GM21723 (cell line): Measurements from ENCODE around the gene CPN2.

ENCODE experiments used
- ATAC-seq: cut with Tn5 transposase; IDR thresholded peaks from one replicate; pipeline ENCODE4 v1.9.1; 2021; ENCODE audit warnings: mild to moderate bottlenecking, moderate library complexity; ENCODE audit not compliant: unreplicated experiment

Gene CPN2

DNA sequence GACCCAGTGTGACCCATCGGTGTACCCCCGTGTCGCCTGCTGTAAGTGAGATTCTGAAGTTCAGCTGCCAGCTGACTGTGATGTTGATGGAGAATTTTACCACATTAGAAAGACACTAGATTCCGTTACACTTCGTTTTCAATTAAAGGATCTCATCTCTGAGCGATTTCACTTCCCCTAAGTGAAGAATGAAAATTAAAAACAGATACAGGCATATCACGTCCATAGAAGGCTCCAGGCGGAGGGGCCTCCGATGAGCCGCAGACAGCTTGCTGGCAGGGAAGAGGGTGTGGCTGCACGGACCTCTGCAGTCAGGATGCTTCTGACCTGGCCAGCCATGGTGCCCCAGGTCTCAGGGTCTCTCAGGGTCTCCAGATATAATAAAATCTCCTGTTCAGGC lies 6.6 kb upstream of the CPN2 start:
- no peak for ATAC-seq

GRCh38 chr3:194355379-194355778 lies 4.3 kb upstream of the CPN2 start:
- no peak for ATAC-seq

- ATAC-seq = no peak
Measured at GRCh38 chr3:194354315-194354714, 3.2 kb upstream of the CPN2 start.

DNA sequence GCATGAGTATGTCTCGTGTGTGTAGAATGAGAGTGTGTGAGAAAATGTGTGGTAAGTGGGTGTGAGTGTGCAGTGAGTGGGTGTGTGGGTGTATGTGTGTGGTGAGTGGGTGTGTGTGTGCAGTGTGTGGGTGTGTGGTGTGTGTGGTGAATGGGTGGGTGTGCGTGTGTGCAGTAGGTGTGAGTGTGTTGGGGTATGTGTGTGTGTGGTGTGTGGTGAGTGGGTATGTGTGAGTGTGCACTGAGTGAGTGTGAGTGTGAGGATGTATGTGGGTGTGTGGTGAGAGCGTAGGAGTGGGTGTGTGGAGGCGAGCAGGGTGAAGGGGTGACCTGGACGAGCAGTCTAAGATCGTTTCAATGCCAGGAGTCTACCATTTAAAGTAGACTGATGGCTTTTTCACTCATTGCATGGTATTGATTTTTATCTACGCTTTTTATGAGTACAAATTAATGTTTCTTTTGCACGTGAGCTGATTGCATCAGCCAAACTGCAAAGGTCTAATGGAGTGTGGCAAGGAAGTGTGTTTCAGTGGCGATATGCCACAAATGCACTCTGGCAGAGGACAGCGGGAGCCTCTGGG lies 1.6 kb upstream of the CPN2 start:
- no peak for ATAC-seq

DNA sequence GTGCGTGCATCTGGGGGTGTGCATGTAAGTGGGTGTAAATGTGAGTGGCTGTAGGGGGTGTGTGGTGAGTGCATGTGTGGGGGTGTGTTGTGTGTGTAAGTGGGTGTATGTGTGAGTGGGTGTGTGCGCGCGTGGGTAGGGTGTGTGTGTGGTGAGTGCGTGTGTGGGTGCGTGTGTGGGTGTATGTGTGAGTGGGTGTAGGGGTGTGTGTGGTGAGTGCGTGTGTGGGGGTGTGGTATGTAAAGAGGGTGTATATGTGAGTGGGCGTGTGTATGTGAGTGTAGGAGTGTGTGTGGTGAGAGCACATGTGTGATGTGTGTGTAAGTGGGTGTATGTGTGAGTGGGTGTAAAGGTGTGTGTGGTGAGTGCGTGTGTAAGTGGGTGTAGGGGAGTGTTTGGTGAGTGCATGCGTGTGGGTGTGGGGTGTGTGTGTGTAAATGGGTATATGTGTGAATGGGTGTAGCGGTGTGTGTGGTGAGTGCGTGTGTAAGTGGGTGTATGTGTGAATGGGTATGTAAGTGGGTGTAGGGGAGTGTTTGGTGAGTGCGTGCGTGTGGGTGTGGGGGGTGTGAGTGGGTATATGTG lies 916 bp upstream of the CPN2 start:
- ATAC-seq = no peak

- no peak for ATAC-seq
Measured at GRCh38 chr3:194350726-194351071, 429 bp downstream of the CPN2 start.

DNA sequence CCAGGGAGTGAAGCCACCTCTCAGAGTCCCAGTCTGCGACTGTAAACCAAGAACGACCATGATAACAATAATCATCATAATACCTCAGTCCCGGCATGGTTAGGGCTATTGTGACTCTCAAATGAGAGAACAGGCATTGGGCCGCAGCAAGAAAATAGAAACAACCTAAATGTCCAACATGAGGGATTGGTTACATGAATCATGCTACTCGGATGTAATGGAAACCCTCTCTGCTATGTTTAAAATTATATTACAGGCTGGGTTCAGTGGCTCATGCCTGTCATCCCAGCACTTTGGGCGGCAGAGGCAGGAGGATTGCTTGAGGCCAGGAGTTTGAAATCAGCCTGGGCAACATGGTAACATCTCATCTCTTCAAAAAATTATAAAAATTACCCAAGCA lies 2.8 kb downstream of the CPN2 start:
- ATAC-seq = no peak

- no peak for ATAC-seq
Measured at GRCh38 chr3:194346621-194347020, 4.5 kb downstream of the CPN2 start.

DNA sequence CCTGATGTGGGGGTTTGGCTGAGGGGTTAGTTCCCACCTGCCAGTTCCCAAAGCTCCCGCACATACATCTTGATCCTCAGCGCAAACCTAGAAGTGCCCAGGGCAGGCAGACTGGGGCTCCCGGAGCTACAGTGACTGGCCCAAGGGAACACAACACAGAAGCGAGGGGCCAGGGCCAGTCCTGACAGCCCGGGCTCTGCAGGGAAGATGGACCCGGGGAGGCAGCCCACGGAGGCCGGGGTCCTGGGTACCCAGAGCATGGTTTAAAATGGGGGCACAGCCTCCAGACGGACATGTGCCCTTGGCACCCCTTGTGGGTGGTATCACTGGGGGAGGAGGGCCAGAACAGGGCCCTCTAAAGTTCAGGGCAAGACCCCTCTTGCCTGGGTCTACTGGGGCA lies 5.1 kb downstream of the CPN2 start:
- ATAC-seq = no peak

GRCh38 chr3:194344012-194344411 lies 7.1 kb downstream of the CPN2 start:
- no peak for ATAC-seq

GRCh38 chr3:194343561-194343893 lies 7.6 kb downstream of the CPN2 start:
- ATAC-seq = no peak

GRCh38 chr3:194342861-194343560 lies 8.1 kb downstream of the CPN2 start:
- ATAC-seq = no peak

DNA sequence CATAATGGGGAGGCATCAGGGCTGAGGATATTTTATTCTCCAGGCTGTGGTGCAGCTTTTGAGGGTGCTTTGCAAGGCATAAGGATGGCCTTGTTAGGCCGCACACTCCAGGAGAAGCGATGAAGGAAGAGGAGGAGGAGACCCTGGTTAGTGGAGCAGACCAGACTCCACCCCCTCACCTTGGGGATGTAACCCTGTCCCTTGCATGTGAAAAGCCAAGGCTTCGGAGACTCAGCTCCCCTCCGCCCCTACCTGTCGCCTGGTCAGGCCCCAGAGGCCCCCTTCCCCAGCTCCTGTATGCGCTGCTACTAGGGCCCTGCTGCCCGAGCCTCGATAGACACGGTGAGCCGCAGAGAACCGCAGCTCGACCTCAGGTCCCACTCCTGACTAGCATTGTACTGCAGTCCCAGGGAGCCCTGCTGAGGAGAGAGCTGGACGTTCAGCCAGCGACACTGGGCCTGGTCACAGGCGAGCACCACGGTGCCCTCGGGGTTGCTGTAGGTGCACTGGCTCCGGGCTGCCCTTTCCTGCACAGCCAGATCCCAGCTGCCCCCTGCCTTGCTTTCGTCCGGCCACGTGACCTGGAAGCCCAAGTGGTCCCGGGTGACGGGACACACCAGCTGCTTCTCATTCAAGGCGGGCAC lies 10.2 kb downstream of the CPN2 start:
- ATAC-seq = no peak

DNA sequence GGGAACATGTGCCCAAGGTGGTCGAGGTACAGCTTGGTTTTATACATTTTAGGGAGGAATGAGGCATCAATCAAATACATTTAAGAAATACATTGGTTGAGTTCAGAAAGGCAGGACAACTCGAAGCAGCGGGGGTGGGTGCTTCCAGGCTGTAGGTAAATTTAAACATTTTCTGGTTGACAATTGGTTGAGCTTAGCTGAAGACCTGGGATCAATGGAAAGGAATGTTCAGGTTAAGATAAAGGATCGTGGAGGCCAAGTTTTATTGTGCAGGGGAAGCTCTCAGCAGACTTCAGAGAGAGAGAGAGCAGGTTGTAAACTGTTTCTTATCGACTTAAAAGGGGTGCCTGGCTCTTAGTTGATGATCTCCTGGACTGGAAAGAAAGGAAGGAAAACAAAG lies 11.3 kb downstream of the CPN2 start:
- ATAC-seq = no peak

DNA sequence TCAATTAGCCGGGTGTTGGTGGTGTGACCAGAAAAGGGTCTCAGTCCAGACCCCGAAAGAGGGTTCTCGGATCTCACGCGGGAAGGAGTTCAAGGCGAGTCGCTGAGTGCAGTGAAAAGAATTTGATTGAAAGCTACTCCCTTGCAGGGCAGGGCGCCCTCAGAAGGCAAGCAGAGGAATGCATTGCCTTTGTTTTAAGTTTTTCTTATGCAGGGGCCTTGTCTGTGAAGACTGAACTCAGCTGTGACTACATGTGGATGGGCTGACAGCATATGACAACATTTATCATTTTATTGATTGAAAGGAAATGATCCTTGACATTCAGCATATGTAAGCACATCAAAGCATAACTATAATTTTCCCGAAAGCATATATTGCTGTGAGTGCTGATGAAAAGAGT lies 11.8 kb downstream of the CPN2 start:
- no peak for ATAC-seq

GRCh38 chr3:194337965-194338753 lies 13.0 kb downstream of the CPN2 start:
- no peak for ATAC-seq

- ATAC-seq = no peak
Measured at GRCh38 chr3:194336601-194337355, 14.3 kb downstream of the CPN2 start.

DNA sequence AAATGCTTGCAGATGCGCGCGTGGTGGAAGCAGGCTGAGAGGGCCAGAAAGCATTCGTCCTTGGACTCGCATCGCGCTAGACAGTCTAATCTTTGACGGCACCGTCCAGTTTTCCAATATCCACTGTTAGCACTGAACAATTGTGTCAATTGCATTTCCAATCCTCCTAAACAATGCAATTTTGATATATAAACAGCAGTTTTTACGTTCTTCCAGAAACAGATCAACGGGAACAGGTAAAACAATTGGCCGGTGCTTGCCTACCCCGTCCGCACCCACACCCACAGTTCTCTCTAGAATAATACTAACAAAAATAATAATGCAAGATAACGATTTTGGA lies 17.2 kb downstream of the CPN2 start:
- no peak for ATAC-seq

GRCh38 chr3:194333212-194333980 lies 17.7 kb downstream of the CPN2 start:
- ATAC-seq = peak; percentile 94

GRCh38 chr3:194332858-194333211 lies 18.3 kb downstream of the CPN2 start:
- no peak for ATAC-seq
